NOMO-1 treated with dmso at 0.1 percent for 144 hours (cell line): ENCODE results near the gene RAB25.
A peak's percentile ranks its signal among the peaks of the same experiment; 100 is the strongest.
"Not testable (repeated sequence)": the region's sequence is repeated elsewhere in the genome, so short reads cannot be mapped to it uniquely, and the experiment has no call there.

ENCODE experiments used
- DNase-seq: peaks from one replicate; lab custom pipeline; 2025; ENCODE audit not compliant: unreplicated experiment; lab: John Stamatoyannopoulos, UW

The RAB25 gene

GRCh38 chr1:156054500-156055280 is 6.3 kb upstream of the RAB25 start, which contains the start of gene LAMTOR2:
LAMTOR2 (plus strand) TSS chr1:156054782; CDS start chr1:156054890, 108 bp downstream.
- DNase-seq, result peak; percentile 97

GRCh38 chr1:156055281-156056048 is 5.5 kb upstream of the RAB25 start:
- no peak for DNase-seq

GRCh38 chr1:156056326-156056849 is 4.6 kb upstream of the RAB25 start:
- no peak for DNase-seq

GRCh38 chr1:156062189-156062588 is 1.2 kb downstream of the RAB25 start:
- DNase-seq, result no peak

- DNase-seq, result no peak
Observed at GRCh38 chr1:156063997-156064285, 3.0 kb downstream of the RAB25 start.

GRCh38 chr1:156064615-156065014 is 3.7 kb downstream of the RAB25 start:
- no peak for DNase-seq

GRCh38 chr1:156065212-156065611 is 4.3 kb downstream of the RAB25 start:
- DNase-seq, result no peak

- no peak for DNase-seq
Observed at GRCh38 chr1:156065871-156066270, 4.9 kb downstream of the RAB25 start.

GRCh38 chr1:156067262-156067661 is 6.3 kb downstream of the RAB25 start:
- no peak for DNase-seq

- DNase-seq, result no peak
Observed at GRCh38 chr1:156069490-156070455, 8.8 kb downstream of the RAB25 start.

GRCh38 chr1:156070548-156070947 is 9.6 kb downstream of the RAB25 start:
- DNase-seq, result no peak

GRCh38 chr1:156071332-156071816 is 10.4 kb downstream of the RAB25 start:
- not testable (repeated sequence) for DNase-seq

- DNase-seq, result no peak
Observed at GRCh38 chr1:156072251-156072650, 11.3 kb downstream of the RAB25 start.

- no peak for DNase-seq
Observed at GRCh38 chr1:156073110-156073687, 12.2 kb downstream of the RAB25 start.

GRCh38 chr1:156073740-156074139 is 12.8 kb downstream of the RAB25 start:
- DNase-seq, result no peak

GRCh38 chr1:156074661-156075060 is 13.7 kb downstream of the RAB25 start:
- DNase-seq, result no peak

GRCh38 chr1:156075162-156075561 is 14.2 kb downstream of the RAB25 start:
- DNase-seq, result no peak

- no peak for DNase-seq
Observed at GRCh38 chr1:156075775-156076204, 14.8 kb downstream of the RAB25 start.

GRCh38 chr1:156076609-156077429 is 15.9 kb downstream of the RAB25 start:
- DNase-seq, result no peak

- no peak for DNase-seq
Observed at GRCh38 chr1:156077430-156077760, 16.4 kb downstream of the RAB25 start.
